NCI-H187 (cell line): ENCODE measurements around the gene COL2A1.

Source experiments
- DNase-seq, 2 experiments: peaks; one replicate each; lab custom pipeline; 2025; lab: John Stamatoyannopoulos, UW

The COL2A1 gene

DNA sequence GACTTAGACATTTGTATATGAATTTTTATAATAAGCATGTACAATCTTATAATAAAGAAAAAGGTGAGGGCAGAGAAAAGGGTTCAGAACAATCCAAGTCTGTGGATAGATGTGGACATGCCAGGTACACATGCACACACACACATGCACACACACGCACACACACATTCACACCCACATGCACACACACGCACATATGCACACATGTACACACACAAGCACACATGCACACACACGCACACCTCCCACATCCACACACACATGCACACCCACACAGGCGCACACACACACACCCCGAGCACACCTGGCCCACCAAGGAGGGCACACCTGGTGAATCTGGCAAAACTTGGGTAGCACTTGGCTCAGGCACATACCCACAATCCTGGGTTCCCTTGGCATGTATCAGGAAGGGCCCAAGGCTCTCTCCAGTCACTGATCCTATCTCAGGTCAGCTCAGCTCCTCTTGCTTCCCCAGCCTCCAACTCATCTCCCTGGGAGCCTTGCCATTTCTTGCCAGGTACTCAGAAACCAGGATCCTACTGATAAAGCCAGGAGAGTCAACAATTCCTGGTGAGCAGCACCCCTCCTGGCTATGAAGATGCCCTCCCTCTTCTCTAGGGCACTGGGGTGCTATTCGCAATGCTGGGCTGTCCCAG, 59.5 kb downstream of the COL2A1 start:
- no peak for DNase-seq

DNA sequence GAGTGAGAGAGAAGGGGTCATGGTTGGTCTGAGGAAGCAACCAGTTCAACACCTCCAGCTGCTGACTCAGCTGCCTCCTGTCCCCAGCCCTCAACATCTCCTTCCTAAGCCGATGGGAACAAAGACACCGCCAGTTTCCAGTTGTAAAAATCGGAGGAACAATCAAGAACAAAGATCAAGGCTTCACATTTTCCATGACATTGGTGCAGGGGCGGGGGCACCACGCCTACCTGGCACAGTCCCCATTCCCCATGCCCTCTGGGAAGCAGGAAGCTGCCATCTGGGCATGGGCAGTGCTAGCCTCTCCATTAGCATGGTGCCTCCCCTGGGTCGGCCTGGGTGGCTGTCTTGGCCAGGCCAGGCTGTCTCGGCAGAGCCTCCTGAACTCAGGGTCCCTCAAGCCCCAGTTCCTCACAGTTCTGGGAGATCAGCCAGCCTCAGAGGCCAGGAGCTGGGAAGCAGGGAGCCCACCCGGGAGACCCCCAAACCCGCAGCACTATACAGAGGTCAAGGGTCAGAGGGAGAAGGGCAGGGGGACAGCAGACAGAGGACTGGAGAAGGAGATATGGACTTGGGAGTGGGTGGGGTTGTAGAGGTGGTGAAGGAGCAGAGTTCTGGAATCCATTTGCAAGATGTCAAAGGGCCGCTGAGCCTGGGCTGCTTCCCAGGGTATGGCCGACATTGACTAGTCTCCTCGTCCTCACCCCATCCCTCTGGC, 60.5 kb downstream of the COL2A1 start:
- DNase-seq = no peak

DNA sequence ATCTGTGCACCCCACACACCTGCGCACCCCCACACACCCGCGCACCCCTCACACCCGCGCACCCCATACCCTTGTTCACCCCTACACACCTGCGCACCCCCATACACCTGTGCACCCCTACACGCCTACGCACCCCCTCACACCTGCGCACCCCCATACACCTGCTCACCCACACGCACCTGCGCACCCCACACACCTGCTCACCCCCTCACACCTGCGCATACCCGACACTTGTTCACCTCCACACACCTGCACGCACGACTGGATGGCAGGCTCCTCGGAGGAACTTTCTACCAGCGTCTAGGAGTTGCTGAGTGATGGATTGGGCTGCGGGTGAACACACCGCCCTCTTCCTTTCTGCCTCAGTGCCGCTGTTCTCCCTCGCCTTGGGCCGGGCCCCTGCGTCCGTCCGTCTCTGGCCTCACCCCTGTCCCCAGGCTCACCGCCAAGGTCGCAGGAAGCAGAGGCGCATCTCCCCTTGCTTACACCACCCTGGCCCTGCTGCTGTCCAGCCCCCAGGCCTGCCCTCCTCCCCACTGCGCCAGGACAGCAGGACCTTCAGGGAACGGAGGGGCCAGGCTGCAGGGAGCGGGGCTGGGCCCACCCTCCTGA, 61.6 kb downstream of the COL2A1 start:
- DNase-seq = no peak

DNA sequence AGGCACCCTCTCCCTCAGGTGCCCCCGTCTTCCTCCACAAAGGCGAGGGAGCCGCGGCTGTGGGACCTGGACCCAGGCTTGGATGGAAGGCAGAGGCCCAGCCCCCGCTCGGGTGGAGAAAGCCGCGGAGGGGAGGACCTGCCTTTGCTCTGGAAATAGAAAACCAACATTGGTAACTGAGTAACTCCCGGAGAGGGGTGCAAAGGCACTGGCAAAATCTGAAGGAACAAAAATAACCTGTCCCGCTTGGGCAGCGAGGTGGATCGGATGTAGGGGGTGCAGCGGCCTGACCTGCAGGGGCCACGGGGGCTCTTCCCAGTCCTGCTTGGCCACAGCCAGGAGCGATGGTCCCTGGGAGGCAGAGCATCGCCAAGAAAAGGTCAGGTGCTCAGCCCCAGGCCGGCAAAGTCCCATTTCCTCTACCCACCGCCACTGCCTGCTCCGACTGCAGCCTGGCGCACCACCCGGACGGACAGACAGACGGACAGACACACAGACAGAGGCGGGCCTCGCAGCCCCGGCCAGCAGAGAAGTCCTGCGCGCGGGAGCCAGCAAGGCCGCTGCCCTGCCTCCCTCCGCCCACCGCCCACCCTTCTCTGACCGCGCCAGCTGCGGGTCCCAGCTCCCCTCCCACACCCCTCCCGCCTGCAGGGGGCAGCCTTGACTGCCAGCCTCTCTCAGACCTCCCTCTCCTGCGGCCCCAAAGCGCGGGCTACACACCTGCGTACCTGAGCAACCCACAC, 62.2 kb downstream of the COL2A1 start:
- DNase-seq = no peak

DNA sequence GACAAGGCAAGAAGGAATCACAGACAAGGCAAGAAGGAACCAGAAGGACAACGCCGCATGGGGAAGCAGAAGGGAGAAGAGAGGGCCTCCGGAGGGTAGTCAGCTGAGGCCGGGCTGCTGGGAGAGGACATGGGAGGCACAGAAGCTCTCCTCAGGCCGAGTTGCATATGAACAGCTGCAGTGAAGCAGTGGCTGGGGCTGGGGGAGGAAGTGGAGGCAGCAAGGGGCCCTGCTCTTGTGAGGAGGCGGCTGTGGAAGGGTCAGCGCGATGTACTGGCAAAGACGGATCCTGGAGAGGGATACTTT, 62.8 kb downstream of the COL2A1 start:
- no peak for DNase-seq

DNA sequence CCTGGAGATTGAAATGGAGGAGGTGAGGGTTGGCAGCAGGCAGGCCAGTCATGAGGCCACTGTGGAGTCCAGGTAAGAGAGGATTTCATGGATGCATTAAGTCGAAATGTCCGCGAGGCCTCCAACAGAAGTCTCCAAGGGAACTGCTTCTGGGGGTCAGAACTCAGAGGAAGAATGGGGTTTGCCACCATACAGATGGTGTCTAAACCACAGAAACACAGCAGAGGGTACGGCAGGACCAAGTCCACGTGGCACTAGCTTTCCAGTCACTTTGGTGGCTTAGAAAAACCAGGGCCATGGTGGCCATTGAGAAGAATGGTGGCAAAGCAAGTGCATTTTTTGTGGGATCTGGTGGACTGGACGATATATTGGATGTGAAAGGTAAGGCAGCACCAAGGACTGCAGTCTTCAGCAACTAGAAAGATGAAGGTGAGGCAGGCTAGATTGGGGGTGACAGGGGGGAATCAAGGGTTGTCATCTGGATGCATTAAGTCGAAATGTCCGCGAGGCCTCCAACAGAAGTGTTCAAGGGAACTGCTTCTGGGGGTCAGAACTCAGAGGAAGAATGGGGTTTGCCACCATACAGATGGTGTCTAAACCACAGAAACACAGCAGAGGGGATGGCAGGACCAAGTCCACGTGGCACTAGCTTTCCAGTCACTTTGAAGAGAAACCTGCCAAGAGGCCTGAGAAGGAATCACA, 63.4 kb downstream of the COL2A1 start:
- no peak for DNase-seq

DNA sequence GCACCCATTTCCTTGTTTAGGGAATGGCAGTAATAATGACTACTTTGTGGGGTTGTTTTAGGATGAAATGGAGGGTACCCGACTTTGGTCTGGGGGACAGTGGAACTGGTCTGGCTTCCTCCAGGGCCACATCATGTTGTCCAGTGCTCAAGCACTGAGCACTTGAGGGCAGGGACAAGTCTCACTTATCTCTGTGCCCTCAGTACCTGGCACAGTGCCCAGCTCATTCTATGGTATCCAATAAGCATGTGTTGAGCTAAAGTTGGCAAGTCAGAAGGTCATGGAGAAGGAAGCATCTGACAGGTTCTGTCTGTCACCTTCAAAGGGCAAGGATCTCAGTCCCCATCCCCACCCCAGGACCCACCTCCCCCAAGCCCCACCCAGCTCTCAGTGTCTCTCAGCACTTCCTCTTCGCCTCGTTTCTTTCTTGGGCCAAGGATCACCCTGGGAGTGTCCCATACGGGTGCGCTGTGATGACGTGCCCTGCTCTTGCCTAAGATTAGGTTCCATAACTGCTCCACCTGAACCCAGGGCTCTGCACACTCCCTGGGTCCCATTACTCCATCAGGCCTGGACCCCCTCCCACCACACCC, 65.2 kb downstream of the COL2A1 start:
- DNase-seq = no peak

DNA sequence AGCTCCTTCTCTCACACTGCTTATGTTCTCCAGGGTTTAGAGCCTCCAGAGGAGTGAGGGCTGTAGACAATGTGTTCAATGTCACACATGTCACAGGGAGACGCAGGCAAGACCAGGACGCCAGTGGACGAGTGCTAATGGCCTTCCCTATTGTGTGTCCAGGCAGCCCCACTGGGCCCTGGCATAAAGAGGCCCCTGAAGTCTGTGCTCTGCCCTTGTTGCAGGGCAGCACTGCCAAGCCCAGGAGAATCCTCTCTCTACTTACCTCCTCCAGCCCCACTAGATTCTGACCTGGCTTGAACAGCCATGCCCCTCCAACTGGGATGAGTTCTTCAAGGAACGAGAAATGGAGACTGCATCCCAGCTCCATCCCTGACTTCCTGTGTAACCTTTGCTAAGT, 65.7 kb downstream of the COL2A1 start:
- no peak for DNase-seq

DNA sequence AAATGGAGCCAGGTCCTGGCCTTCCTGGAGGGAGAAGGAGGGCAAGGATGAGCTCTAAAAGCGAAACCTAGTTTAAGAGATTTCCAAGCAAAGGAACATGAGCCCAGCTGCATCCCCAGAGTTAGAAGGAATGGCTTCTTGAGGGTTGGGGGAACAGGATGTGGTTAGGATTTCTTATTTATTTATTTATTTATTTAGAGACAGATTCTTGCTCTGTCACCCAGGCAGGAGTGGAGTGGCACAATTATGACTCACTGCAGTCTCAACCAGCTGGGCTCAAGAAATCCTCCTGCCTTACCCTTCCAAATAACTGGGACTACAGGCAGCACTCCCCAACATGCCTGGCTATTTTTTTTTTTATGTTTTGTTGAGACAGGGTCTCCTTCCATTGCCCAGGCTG, 66.2 kb downstream of the COL2A1 start:
- no peak for DNase-seq

DNA sequence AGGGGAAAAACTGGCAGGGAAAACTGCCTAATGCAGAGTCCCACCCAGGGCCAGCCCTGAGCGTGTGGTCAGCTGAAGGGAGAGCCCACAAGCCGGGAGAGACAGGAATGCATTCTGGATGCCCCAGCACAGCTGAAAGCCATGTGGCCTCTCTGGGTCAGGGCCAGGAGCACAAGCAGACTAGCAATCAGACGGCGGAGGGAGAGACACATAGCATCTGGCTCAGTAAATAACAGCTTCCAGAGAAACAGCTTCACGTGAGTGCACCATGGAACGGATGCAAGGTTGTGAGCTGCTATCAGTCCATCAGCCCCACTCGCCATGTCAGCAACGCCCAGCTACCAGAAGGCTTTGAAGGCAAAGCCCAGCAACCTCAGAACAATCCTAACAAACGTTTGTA, 69.1 kb downstream of the COL2A1 start:
- no peak for DNase-seq

DNA sequence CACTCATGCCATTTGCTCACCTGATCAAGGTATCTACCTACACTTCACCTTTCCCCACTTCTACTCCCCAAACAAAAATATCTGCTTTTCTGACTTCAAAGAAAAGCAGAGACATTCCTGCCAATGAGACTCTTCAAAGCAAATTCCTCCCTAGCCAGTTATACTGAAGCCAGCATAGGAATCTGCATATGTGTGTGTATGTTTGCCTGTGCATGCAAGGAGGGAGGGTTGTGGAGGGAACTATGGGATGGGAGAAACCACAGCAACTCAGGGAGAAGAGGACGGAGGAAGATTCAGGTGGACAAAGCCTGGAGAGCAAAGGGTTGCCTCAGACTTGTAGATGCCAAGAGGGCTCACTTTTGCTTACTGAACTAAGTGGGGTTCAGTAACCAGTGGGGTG, 73.1 kb downstream of the COL2A1 start:
- DNase-seq = no peak

DNA sequence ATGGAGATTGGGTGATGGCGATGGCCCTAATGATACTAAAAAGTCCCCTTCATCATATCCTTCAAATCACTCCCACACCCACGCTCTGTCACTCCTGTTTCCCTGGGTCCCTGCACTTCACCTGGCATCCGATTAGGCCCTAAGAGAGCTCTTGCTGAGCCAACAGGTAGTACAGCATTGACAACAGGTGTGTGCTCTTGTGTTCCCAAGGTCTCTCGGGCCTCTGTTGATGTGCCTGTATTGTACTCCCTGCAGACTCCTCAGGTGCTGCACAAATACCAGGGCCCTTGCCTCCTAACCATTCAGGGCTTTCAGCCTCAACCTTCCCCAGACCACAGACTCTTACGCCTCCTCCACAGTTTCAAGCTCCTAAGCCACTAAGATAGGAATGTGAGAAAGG, 73.6 kb downstream of the COL2A1 start:
- no peak for DNase-seq

DNA sequence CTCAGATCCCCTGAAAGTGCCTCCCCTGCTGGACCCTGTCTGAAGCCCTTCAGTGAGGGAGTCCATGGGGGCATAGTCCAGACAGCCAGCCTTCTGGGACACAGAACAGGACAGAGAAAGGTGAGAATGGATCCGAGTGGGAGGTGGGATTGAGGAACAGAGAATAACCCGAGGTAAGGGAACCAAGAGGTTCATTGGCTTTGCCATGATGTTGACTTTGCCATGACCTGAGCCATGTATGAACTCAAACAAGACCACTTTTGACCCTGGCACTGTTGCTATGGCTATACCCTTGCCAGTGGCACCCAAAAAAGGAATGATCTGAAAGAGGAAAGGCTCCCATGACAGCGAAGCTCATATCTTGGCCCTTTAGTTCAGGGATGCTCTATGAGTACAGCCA, 76.9 kb downstream of the COL2A1 start:
- DNase-seq = no peak
